ENCODE measurements around the gene EFCC1. TPM values are rescaled to one million over a fixed set of nuclear protein-coding genes. Genes with fewer than 3 reads are reported as not detected.

Gene EFCC1
- total RNA-seq, 4 donors from 2014 or later = 3.3 to 40.4 (median 4.0) TPM

DNA sequence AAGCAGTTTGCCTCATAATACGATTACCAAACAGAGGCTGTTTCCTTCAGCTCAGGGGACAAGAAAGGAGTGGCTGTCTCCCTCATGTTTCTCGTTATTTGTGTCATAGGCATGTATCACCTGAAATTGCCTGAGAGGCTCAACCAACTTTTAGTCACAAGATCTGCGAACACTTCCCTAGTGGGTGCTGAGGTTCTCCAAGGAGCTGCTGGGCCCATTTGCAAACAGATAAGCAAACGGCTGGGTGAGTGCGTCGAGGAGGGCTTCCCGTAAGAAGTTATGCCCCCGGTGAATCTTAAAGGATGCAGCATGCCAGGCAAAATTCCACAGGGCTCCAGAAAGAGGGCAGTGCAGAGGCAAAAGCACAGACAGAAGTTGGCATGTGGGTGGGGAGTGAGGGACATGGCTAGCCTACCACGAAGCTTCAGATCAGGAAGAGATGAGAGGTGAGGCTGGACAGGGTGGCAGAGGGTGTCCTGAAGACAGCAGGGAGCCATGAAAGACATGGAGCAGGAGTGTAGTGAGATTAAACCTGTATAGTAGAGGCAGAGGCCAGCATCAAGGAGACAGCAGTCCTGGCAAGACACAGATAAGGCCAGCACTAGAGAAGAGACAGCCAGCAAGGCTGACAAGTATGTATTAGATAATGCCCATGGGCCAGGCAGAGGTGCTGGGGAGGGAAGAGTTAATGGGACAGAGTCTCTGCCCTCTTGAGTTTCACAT lies 55.5 kb downstream of the EFCC1 start:
- no peak overlapping the region for H3K4me3 ChIP-seq

DNA sequence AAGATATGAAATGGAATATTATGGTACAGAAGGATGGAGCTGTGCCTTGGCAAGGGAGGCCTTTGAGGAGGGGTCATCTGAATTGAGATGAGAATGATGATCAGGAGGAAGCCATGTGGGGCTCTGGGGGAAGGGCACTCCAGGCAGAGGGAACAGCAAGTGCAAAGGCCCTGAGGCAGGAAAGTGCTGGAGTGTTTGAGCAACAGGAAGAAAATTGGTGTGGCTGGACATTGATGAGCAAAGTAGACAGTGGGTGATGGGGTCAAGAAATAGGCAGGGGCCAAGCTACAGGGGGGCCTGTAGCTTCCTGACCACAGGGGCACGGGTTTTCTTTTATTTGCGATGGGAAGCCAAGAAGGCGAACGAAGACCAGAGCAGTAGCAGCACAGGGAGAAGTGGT lies 56.1 kb downstream of the EFCC1 start:
- Histone ChIP-seq H3K27ac (no peak overlapping the region), H3K27me3 (no peaks in the 10 kb centered on the region), H3K9me3 (no peaks in the 10 kb centered on the region), H3K4me1 (peaks cover 0 to 15% (median 0%) of the 10 kb centered on the region in 4 donors), H3K36me3 (no peaks in the 10 kb centered on the region), H3K4me3 (no peak overlapping the region)
- DNase-seq = no peak
- TF ChIP-seq POLR2A (IDR thresholded peaks at IDR 0.05) = no peak
- TF ChIP-seq, protein P1, sequence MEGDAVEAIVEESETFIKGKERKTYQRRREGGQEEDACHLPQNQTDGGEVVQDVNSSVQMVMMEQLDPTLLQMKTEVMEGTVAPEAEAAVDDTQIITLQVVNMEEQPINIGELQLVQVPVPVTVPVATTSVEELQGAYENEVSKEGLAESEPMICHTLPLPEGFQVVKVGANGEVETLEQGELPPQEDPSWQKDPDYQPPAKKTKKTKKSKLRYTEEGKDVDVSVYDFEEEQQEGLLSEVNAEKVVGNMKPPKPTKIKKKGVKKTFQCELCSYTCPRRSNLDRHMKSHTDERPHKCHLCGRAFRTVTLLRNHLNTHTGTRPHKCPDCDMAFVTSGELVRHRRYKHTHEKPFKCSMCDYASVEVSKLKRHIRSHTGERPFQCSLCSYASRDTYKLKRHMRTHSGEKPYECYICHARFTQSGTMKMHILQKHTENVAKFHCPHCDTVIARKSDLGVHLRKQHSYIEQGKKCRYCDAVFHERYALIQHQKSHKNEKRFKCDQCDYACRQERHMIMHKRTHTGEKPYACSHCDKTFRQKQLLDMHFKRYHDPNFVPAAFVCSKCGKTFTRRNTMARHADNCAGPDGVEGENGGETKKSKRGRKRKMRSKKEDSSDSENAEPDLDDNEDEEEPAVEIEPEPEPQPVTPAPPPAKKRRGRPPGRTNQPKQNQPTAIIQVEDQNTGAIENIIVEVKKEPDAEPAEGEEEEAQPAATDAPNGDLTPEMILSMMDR (IDR thresholded peaks at IDR 0.05) = no peak

More for the DNA sequence above, 55.5 kb downstream of the EFCC1 start:
- Histone ChIP-seq H3K9me3 (no peaks in the 10 kb centered on the region), H3K27me3 (no peaks in the 10 kb centered on the region), H3K27ac (no peak overlapping the region), H3K4me1 (peaks cover 0 to 21% (median 0%) of the 10 kb centered on the region in 4 donors), H3K36me3 (no peaks in the 10 kb centered on the region)
- no peak for DNase-seq
- TF ChIP-seq, protein P1 (IDR thresholded peaks at IDR 0.05) = no peak
- TF ChIP-seq POLR2A (IDR thresholded peaks at IDR 0.05) = no peak

DNA sequence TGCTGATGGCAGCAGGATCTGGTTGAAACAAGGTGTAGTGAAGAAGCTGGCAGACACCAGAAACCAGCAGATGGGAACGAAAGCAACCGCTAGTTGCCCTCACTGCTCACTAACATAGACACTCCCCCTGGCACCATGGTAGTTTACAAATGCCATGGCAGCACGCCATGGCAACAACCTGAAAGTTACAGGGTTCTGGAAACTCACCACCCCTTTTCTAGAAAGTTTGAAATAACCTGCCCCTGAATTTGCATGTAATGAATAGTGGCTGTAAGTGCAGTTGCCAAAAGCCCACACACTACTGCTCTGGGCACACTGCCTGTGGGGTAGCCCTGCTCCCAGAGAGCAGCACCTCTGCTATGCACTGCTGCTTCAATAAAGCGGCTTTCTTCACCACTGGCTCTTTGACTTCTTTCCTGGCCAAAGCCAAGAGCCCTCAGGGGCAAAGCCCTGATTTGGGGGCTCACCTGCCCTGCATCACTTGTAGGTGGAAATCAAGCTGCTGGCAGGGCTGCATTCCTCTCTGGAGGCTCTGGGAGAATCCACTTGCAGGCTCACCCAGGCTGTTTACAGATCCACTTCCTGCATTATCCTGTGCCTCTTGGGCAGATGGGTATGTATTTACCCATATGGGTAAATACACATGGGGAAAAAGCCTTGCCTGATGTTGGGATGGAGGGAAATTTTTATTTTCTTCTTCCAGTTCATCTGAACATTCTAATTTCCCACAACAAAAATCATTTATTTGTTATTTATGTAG lies 57.5 kb downstream of the EFCC1 start:
- no peaks in the 10 kb centered on the region for H3K9me3 ChIP-seq
- no peaks in the 10 kb centered on the region for H3K27me3 ChIP-seq
- H3K36me3 ChIP-seq = no peaks in the 10 kb centered on the region
- H3K4me1 ChIP-seq = peaks cover 0 to 3% (median 0%) of the 10 kb centered on the region in 4 donors
- no peak overlapping the region for H3K4me3 ChIP-seq
- TF ChIP-seq, protein P1 (IDR thresholded peaks at IDR 0.05) = no peak
- no peak for TF ChIP-seq POLR2A (IDR thresholded peaks at IDR 0.05)
- no peak for DNase-seq
- H3K27ac ChIP-seq = peak overlapping the region in 2 of 4 donors; percentile 9 to 28

DNA sequence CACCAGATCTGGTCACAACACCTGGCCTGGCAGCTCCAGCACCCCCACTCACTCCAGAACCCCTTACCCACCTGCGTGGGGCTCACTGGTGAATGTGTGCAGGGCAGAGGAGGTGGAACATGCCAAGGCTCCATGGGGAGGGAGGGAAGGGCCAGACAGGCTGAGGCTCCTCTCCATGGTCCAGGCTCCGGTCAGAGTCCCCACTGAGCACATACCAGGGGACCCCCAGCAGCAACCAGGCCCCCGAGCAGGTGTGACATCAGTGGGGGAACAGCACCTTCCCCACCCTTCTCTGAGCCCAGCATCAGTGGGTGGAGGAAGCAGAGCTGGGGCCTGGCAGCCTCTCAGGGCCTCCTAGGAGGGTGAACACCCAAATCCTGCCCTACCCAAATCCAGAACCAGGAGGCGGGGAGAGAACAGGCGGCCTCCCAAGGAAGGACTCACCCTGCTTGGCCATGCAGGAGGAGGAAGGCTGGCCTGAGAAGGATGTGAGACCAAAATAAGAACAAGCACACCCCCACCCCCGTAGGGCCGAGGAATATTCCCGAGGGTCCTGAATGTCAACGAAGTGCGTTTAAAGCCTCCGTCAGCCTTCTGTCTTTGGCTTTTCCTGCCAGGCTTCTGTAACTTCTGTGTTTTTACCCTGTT lies 58.3 kb downstream of the EFCC1 start:
- no peaks in the 10 kb centered on the region for H3K9me3 ChIP-seq
- no peak for TF ChIP-seq POLR2A (IDR thresholded peaks at IDR 0.05)
- TF ChIP-seq, protein P1 (IDR thresholded peaks at IDR 0.05) = no peak
- H3K36me3 ChIP-seq = no peaks in the 10 kb centered on the region
- no peak overlapping the region for H3K27ac ChIP-seq
- H3K4me3 ChIP-seq = no peak overlapping the region
- peaks cover 0 to 5% (median 0%) of the 10 kb centered on the region in 4 donors for H3K4me1 ChIP-seq
- DNase-seq = no peak
- no peaks in the 10 kb centered on the region for H3K27me3 ChIP-seq

DNA sequence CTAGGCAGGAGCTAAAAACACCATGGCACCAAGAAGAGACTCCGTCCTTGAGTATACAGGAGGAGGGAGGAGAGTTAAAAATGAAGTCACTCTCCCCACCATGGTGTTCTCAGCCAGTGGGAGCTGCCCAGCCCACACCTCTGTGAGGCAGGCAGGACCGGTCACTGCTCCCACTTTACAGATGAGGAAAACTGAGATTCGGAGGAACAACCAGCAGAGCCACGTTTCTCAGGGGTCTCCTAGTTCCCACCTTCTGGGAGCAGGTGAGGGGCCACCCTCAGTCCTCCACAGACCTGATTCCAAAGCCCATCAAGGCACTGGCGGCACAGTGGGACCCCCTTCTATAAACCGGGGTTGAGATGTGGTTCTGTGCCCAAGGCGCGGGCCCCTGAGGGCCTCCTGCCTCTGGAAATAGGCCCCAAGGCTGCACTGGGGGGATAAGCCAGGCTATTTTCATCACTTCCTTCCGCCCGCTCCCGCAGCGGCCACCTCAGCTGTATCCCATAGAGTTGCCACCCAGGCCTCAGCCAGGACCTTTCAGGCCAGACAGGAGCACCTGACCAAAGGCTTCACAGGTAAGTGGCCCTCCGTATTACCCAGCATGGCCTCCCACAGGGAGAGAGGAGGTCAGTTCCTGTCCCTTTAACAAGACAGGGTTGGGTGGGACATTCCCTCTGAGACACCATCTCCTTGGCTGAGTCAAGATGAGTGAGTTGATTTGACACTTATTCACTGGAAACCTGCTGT lies 59.3 kb downstream of the EFCC1 start, which contains the start of gene GP9:
Gene GP9 (plus strand): TSS at position 504 of the 747 bp plus-strand sequence. CDS start 961 bp downstream, outside the sequence.
- Histone ChIP-seq H3K27ac (no peak within 1 kb of the TSS), H3K9me3 (no peaks in the 10 kb centered on the region), H3K4me3 (no peak within 1 kb of the TSS), H3K27me3 (no peaks in the 10 kb centered on the region), H3K4me1 (peaks cover 0 to 15% (median 0%) of the 10 kb centered on the region in 4 donors), H3K36me3 (no peaks in the 10 kb centered on the region)
- DNase-seq = no peak
- no peak for TF ChIP-seq POLR2A (IDR thresholded peaks at IDR 0.05)
- TF ChIP-seq, protein P1 (IDR thresholded peaks at IDR 0.05) = no peak

Data from Peyer's patch (tissue), 4 donors.